ENCODE data around the gene NET1.

The NET1 gene

GRCh38 chr10:5500910-5501309, 88.6 kb downstream of the NET1 start:
- DNase-seq (ENCODE audit: low read depth in 2 of 2): no peak

DNA sequence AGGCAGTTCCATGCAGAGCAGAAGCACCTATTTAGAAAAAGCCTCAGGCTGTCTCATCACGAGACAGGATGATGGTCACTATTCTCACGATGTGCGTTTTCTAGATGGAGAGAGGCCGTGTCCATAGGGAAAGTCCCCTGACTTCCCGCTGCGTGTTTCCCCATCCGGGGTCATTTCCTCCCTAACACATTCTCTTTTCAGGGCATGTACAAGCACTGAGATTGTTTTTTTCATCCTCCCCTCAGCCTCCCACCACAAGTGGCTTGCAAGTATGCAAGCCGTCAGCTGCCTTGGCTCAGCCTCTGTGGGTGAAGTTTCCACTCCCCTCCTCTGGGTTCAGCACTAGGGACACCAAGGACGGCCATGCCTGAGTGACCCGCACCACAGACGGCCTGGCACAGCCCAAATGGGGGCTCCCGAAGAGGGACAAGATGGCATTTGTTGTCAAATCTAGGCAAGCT, 89.7 kb downstream of the NET1 start:
- no peak for DNase-seq (ENCODE audit: low read depth in 2 of 2)

- no peak for DNase-seq (ENCODE audit: low read depth in 2 of 2)
These were observed 90.5 kb downstream of the NET1 start for GRCh38 chr10:5502571-5503476.

DNA sequence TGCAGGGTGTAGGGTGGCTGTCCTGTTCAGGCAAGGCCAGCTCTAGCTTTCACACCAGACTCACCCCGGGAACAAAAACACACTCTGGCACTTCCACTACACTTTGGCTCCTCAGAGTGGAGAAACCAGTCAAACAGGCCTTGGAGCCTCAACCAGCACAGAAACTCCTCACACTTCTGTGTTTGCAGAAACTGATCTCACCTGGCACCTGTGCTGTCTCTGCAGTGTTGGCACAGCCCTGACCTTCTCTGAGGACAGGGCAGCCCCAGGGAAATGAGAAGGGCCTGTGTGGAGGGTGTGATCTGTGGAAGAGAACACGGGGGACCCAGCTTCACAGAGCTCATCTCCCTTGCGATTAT, 91.1 kb downstream of the NET1 start:
- no peak for DNase-seq (ENCODE audit: low read depth in 2 of 2)

- DNase-seq (ENCODE audit: low read depth in 2 of 2): no peak
These were observed 92.1 kb downstream of the NET1 start for GRCh38 chr10:5504146-5505072.

GRCh38 chr10:5506246-5506645, 93.9 kb downstream of the NET1 start:
- no peak for DNase-seq (ENCODE audit: low read depth in 2 of 2)

GRCh38 chr10:5506751-5507648, 94.6 kb downstream of the NET1 start:
- DNase-seq (ENCODE audit: low read depth in 2 of 2): no peak

DNA sequence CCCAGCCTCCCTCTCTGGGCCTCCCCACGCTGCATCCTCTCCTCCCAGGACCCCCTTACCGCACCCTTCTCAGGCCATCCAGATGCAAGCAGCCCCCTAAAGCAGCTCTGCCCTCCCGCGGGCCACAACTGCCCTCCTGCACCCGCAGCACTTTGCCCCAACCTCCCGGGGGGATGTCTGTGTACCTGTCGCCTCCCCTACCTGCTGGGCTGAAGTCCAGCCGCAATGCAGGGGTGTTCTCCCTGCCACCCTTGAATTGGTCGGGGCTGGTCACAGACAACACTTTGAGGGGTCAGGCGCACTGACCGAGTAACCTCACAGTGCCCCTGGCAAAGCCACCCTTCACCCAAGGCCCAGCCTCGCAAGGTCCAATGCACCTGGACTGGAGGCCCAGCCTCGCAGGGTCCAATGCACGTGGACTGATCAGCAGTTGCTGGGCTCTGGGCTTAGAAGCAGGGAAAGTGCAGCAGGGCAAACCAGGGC, 95.3 kb downstream of the NET1 start:
- DNase-seq (ENCODE audit: low read depth in 2 of 2): no peak

GRCh38 chr10:5508161-5508604, 95.8 kb downstream of the NET1 start:
- DNase-seq (ENCODE audit: low read depth in 2 of 2): no peak

Measured in activated CD4-positive, alpha-beta T cell treated with anti-CD3 and anti-CD28 coated beads for 24 hours (primary cell).